NCI-H82 (cell line): ENCODE data around the gene IRF4.

ENCODE experiments used
- DNase-seq: peaks from one replicate; lab custom pipeline; 2025; lab: John Stamatoyannopoulos, UW

IRF4 gene

GRCh38 chr6:353642-354614, 37.6 kb upstream of the IRF4 start:
- DNase-seq, result no peak

DNA sequence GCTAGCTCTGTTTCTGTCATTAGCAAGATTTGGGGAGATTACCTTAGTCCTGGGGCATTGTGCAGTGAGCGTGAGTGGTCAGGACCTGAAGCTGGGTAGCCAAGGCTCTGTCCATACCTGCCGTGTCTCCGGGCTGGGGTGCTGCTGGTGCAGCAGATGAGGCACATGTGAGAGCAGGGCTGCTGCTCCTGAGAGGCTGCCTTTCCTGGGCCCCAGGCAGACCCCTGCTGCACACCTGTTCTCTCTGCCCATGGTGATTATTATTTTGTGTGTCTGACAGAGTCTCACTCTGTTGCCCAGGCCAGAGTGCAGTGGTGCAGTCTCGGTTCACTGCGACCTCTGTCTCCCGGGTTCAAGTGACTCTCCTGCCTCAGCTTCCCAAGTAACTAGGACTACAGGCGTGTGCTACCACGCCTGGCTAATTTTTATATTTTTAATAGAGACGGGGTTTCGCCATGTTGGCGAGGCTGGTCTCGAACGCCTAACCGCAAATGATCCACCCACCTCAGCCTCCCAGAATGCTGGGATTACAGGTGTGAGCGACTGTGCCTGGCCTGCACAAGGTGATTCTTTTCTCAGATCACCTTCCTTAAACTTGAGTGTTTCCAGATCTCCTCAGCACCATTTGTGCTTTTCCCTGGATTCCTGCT, 36.8 kb upstream of the IRF4 start:
- DNase-seq, result no peak

- no peak for DNase-seq
These were observed 36.0 kb upstream of the IRF4 start for GRCh38 chr6:355373-356208.

- no peak for DNase-seq
These were observed 34.7 kb upstream of the IRF4 start for GRCh38 chr6:356828-357251.

DNA sequence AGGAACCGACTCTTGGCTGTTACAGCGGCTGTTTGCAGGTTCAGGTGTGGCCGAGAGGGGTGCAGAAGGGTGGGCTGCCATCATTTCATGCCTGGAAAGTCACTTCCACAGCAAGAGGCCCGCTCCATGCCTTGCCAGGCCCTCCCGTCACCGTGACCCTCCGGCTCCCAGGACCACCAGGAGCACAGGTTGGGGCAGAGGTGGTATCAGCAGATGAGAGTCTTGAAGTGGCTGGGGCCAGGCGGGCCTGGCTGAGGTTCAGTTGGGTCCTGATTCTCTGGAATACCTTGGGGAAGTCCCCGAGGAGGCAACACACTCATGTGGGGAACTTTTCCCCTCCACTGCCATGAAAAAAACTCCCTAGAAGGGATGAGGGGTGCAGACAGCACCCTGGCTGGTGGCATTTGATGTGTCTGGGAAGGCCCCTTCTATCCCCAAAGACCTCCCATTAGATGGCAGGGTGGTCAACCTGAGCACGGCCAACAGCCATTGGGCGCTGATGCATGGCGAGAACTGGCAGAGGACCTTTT, 34.2 kb upstream of the IRF4 start:
- no peak for DNase-seq

- DNase-seq, result no peak
These were observed 33.7 kb upstream of the IRF4 start for GRCh38 chr6:357791-358341.

- no peak for DNase-seq
These were observed 33.1 kb upstream of the IRF4 start for GRCh38 chr6:358432-358831.

DNA sequence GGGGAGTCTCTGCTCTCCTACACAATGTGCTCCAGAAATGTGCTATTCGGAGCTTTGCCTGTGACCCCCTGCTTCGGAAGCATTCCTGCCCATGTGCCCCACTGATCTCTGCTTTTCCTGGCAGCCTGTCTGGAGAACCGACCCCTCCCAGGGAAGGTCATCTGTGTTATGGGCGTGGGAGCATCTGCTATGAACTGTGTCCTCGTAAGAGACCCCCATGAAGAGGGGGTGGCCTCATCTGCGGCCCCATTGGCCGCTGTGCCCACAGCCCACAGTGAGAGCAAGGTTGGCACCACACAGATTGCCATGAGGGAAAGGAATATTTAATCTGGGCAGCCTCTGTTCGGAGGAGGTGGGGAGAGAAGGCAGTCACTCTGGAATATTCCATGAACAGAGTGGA, 32.7 kb upstream of the IRF4 start:
- DNase-seq, result no peak

DNA sequence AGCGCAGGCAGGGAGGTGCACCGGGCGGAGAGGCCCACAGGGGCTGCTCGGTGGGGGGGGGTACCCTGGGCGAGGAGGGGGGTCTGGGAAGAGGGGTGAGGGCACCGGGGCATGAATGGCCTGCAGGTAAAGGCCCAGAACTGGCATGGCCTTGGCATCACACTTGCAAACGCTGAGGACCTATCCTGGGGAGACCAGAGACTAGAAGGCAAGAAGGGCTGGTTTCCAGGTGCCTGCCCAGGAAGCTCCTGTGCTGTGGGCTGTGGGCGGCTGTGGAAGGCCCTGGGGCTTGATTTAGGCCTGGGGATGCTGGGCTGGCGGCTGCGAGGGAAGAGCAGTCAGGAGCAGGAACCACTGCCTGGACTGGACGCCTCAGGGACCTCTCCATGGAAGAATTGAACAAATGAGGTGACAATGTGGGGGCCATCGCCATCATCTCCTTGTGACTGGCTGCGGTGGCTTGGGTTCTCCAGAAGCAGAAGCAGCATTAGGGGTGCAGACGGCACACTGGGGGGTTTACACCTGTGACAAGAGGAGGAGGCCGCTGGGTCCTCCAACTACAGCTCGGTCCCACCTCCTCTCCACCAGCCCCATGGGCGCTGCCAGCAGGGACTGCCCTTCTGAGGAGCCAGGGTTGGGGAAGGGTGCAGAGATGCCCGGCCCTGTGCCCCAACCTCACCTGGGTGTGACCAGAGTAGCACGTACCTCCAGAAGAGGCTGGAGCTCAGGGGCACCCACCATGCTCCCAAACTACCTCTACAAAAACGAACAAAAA, 32.1 kb upstream of the IRF4 start:
- no peak for DNase-seq

GRCh38 chr6:360349-360748, 31.2 kb upstream of the IRF4 start:
- no peak for DNase-seq

DNA sequence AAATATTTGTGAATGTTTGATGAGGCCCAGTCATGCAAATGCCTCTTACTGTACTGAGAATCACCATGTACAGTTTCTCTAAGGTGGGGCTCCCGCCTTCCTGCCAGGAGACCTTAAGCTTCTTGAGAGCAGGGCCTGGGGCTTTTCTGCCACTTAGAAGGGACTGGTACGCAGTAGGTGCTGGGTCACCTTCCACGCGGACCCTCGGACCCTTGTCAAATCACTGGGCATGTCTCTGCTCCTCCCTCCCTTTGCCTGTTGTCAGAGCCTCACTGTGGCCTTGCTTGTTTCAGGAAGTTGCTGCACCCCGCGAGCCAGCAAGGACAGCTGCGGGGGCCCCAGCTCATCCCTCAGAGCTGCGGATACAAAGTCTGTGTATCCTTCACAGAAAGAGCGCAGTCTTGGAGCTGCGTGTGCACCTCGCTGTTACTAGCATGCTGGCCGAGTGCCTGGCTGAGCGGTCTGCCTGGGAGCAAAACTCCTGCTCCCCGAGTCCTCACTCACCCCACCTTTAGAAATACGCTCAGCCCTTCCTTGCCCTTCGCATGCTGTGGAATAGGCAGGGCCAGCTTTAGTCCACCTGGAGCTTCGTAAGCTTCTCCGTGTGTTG, 30.7 kb upstream of the IRF4 start:
- no peak for DNase-seq

DNA sequence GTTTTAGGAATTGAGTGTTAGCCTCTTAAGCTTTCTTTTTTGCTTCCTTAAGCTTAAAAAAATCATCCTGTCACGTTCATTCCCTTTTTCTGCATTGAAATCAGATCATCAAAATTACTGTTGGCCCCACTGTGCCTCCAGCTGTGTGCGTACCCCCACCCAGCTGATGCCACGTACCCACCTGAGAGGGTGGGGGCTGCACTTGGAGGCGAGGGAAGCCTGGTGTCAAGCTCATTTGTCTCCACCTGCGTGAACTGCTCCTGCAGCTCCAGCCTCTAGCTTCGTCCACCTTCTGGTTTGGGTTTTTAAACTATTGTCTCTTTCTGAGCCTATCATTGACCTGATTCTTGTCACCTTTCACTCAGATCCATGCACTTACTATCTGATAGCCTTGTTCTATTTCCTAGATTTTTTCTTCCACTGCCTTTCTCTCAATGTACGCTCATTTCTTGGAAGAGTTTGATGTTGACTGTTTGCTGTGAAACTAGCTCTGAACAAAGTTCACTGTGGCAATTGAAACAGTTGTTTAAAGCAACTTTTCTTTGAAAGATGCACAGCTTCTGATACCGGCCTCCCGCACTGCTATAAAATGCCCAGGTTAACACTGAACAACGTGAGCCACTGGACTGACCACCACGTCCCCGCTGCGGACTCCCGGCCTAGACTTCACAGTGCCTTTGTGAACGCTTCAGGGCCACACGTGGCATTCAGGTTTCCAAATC, 30.0 kb upstream of the IRF4 start:
- DNase-seq, result no peak

DNA sequence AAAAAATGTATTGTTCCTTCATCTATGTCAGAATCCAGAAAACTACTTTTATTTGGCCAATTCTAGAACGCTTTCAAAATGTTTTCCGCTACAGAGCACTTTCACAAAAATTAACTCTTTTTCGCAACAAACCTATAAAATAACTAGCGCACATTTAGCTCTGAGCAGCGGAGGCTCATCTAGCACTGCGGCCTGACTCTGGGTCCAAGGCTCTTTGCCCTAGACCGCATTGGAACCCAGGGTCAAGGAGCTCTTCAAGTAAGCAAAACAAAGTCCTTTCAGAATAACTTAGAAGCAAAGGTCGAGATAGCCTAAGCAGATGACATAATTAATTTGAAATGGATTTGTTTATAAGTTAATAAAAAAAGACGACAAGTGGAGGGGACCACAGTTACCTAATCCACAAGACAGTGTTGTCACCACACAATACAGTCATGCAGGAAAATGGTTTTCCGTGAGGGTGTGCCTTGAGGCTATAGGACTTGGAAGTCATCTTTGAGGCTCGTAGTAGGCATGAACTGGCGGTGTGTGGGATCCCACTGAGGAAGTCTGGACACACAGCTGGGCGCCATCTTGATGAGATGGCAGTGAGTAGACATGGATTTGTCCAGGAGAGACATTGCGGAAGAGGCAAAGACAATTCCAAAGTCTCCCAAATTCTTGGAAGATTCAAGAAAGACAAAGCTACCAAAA, 29.2 kb upstream of the IRF4 start:
- DNase-seq, result no peak

DNA sequence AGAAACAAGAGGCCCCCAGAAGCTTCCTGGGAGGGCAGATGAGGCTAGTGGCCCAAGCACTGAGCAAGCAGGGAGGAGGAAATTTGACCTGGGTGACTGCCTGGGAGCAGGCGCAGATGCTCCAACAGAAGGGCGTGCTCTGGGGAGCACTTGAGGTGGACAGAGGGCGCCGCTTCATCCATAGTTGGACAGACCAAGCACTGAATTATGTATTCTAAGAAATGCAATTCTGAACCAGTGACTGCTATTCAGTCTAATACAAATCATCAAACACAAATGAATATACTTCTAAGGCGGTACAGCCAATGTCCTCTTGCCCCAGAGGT, 28.7 kb upstream of the IRF4 start:
- no peak for DNase-seq

- no peak for DNase-seq
These were observed 28.3 kb upstream of the IRF4 start for GRCh38 chr6:363291-363690.

GRCh38 chr6:363909-364308, 27.6 kb upstream of the IRF4 start:
- DNase-seq, result no peak

DNA sequence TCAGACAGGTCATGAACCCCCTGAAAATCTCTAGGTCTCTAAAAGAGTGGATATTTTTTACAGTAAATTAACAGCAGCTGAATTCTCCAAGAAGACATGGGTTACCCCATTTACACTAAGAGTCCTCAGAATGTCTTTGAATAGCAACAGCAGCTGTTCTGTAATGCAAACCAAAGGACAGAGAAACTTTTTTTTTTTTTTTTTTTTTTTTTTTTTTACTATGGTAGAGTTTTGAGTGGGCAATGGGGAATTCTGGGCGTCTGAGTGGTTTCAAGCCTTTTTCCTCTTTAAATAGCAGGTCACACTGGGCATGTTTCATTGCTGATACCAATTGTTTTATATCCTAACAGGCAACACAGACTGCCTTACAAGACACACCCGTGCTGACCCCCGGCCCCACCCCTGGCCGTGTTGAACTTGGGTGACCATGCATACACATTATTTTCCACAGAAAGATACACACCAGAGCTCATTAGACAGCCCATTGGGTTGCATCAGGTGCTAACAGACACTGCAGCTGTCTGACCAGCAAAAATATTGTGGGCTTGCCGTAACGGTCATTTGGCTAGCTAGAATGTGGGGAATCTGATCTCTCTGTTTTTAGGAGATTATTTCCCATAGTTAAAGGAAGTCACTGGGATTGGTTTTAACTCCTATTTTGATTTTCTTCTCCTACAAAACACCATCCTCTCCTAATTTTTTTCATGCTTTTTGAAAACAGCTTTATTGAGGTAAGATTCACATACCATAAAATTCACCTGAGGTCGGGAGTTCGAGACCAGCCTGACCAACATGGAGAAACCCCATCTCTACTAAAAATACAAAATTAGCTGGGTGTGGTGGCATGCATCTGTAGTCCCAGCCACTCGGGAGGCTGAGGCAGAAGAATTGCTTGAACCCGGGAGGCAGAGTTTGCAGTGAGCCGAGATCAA, 26.7 kb upstream of the IRF4 start:
- DNase-seq, result no peak

GRCh38 chr6:365835-366234, 25.7 kb upstream of the IRF4 start:
- no peak for DNase-seq
